Measurements from ENCODE around the gene THOC5.
"Not testable (repeated sequence)": the region's sequence is repeated elsewhere in the genome, so short reads cannot be mapped to it uniquely, and the experiment has no call there.

GRCh38 chr22:29489127-29489780, 64.3 kb downstream of the THOC5 start:
- TF ChIP-seq, protein P1, sequence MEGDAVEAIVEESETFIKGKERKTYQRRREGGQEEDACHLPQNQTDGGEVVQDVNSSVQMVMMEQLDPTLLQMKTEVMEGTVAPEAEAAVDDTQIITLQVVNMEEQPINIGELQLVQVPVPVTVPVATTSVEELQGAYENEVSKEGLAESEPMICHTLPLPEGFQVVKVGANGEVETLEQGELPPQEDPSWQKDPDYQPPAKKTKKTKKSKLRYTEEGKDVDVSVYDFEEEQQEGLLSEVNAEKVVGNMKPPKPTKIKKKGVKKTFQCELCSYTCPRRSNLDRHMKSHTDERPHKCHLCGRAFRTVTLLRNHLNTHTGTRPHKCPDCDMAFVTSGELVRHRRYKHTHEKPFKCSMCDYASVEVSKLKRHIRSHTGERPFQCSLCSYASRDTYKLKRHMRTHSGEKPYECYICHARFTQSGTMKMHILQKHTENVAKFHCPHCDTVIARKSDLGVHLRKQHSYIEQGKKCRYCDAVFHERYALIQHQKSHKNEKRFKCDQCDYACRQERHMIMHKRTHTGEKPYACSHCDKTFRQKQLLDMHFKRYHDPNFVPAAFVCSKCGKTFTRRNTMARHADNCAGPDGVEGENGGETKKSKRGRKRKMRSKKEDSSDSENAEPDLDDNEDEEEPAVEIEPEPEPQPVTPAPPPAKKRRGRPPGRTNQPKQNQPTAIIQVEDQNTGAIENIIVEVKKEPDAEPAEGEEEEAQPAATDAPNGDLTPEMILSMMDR (IDR thresholded peaks at IDR 0.05; ENCODE audit: low read depth, low read length, poor library complexity, severe bottlenecking): not testable (repeated sequence)
- not testable (repeated sequence) for TF ChIP-seq EZH2phosphoT487 (IDR thresholded peaks at IDR 0.05; ENCODE audit: borderline replicate concordance, low read length)
